Measurements from ENCODE around the gene ACTN2.

Gene ACTN2

DNA sequence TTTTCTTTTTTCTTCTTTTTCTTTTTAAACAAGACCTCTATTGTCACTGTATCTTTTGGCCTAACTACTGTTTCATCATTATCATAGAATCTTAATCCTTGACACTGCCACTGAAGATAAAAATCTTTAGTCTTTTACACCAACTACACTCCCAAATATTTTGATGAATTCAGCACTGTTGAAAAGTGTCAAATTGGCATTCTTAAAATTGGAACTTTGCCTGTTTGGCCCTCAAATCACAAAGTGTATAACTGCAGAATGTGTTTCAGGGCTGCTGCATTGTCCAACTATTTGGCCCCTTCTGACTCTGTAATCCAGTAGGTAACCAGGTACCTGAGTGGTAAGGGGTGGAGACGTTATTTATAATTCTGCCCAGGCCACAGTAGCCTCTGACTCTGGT is 34.3 kb downstream of the ACTN2 start:
- Histone ChIP-seq H3K27ac (ENCODE audit: extremely low read depth, low read depth, low read length) (no peak overlapping the region), H3K4me3 (ENCODE audit: low read depth, low read length) (no peak overlapping the region), H3K36me3 (ENCODE audit: control insufficient read depth in 2 of 2, insufficient read depth in 1 of 2, low read length in 2 of 2) (peaks cover 22 to 40% of the 10 kb centered on the region in 2 experiments), H3K4me1 (ENCODE audit: control insufficient read depth, insufficient read depth, low read length) (peaks cover 3% of the 10 kb centered on the region; the same call in 1 of the 2 replicates), H3K9me3 (ENCODE audit: control insufficient read depth, insufficient read depth, low read depth, low read length) (no peaks in the 10 kb centered on the region)
- TF ChIP-seq, protein P1, sequence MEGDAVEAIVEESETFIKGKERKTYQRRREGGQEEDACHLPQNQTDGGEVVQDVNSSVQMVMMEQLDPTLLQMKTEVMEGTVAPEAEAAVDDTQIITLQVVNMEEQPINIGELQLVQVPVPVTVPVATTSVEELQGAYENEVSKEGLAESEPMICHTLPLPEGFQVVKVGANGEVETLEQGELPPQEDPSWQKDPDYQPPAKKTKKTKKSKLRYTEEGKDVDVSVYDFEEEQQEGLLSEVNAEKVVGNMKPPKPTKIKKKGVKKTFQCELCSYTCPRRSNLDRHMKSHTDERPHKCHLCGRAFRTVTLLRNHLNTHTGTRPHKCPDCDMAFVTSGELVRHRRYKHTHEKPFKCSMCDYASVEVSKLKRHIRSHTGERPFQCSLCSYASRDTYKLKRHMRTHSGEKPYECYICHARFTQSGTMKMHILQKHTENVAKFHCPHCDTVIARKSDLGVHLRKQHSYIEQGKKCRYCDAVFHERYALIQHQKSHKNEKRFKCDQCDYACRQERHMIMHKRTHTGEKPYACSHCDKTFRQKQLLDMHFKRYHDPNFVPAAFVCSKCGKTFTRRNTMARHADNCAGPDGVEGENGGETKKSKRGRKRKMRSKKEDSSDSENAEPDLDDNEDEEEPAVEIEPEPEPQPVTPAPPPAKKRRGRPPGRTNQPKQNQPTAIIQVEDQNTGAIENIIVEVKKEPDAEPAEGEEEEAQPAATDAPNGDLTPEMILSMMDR (tag by site-specific recombination; IDR thresholded peaks at IDR 0.05) = no peak
- TF ChIP-seq ZBTB1 (tag by site-specific recombination; IDR thresholded peaks at IDR 0.05) = no peak
- TF ChIP-seq ZNF362 (tag by site-specific recombination; IDR thresholded peaks at IDR 0.05) = 0 out of 2 replicates have a peak, but pooled peaks have one; percentile 45
- no peak for TF ChIP-seq ZNF169 (tag by site-specific recombination; IDR thresholded peaks at IDR 0.05)
- TF ChIP-seq, protein P2, sequence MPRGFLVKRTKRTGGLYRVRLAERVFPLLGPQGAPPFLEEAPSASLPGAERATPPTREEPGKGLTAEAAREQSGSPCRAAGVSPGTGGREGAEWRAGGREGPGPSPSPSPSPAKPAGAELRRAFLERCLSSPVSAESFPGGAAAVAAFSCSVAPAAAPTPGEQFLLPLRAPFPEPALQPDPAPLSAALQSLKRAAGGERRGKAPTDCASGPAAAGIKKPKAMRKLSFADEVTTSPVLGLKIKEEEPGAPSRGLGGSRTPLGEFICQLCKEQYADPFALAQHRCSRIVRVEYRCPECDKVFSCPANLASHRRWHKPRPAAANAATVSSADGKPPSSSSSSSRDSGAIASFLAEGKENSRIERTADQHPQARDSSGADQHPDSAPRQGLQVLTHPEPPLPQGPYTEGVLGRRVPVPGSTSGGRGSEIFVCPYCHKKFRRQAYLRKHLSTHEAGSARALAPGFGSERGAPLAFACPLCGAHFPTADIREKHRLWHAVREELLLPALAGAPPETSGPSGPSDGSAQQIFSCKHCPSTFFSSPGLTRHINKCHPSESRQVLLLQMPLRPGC (tag by site-specific recombination; IDR thresholded peaks at IDR 0.05) = no peak
- CTCF ChIA-PET = interaction anchor here (1.1 to 1.9 kb wide), 2 partner anchors 842 to 856 kb away, joined by 3 to 7 read pairs; no protein-coding TSS in a partner anchor
- POLR2A ChIA-PET = no interaction called here

GRCh38 chr1:236724049-236724448 is 37.8 kb downstream of the ACTN2 start:
- POLR2A ChIA-PET = no interaction called here
- CTCF ChIA-PET = interaction anchor here (0.7 kb wide), 1 partner anchor 506 kb away, joined by 3 read pairs; no protein-coding TSS in a partner anchor

DNA sequence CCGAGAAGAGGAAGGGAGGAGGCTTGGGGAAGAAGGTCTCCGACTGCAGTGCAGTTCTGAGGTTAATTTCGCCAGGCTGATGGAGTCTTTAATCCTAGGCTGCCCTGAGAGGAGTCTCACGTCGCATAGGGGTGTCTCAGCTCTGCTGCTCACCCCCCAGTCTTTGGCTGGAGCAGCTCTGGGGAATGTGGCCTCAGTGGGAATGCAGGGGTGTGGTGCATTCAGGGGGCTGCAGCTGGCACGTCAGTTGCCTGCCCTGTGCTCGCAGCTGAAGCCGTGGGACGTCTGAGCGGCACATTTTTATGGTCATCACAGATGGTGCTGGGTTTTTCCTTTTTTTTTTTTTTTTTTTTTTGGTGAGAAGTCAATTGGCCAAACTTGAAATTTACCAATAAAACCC is 38.2 kb downstream of the ACTN2 start:
- no peaks in the 10 kb centered on the region for H3K9me3 ChIP-seq (ENCODE audit: control insufficient read depth, insufficient read depth, low read depth, low read length)
- H3K36me3 ChIP-seq (ENCODE audit: control insufficient read depth in 2 of 2, insufficient read depth in 1 of 2, low read length in 2 of 2) = peaks cover 16 to 29% of the 10 kb centered on the region in 2 experiments
- CTCF ChIA-PET = interaction anchor here (0.7 kb wide), 1 partner anchor 505 kb away, joined by 3 read pairs; no protein-coding TSS in a partner anchor
- POLR2A ChIA-PET = no interaction called here
- no peak overlapping the region for H3K27ac ChIP-seq (ENCODE audit: extremely low read depth, low read depth, low read length)
- no peak for TF ChIP-seq PRDM10 (tag by site-specific recombination; IDR thresholded peaks at IDR 0.05)
- TF ChIP-seq REPIN1 (tag by site-specific recombination; IDR thresholded peaks at IDR 0.05; ENCODE audit: low read depth) = no peak
- TF ChIP-seq ZNF433 (tag by site-specific recombination; IDR thresholded peaks at IDR 0.05; ENCODE audit: low read depth) = no peak
- no peak for TF ChIP-seq ZNF658 (tag by site-specific recombination; IDR thresholded peaks at IDR 0.05)
- no peak overlapping the region for H3K4me3 ChIP-seq (ENCODE audit: low read depth, low read length)
- no peaks in the 10 kb centered on the region for H3K4me1 ChIP-seq (ENCODE audit: control insufficient read depth, insufficient read depth, low read length)

More at GRCh38 chr1:236724049-236724448, 37.8 kb downstream of the ACTN2 start:
- Histone ChIP-seq H3K9me3 (ENCODE audit: control insufficient read depth, insufficient read depth, low read depth, low read length) (no peaks in the 10 kb centered on the region), H3K27ac (ENCODE audit: extremely low read depth, low read depth, low read length) (no peak overlapping the region), H3K36me3 (ENCODE audit: control insufficient read depth in 2 of 2, insufficient read depth in 1 of 2, low read length in 2 of 2) (peaks cover 19 to 34% of the 10 kb centered on the region in 2 experiments), H3K4me1 (ENCODE audit: control insufficient read depth, insufficient read depth, low read length) (no peaks in the 10 kb centered on the region), H3K4me3 (ENCODE audit: low read depth, low read length) (no peak overlapping the region)
- no peak for TF ChIP-seq REPIN1 (tag by site-specific recombination; IDR thresholded peaks at IDR 0.05; ENCODE audit: low read depth)
- TF ChIP-seq KLF9 (tag by site-specific recombination; IDR thresholded peaks at IDR 0.05; ENCODE audit: low read depth) = no peak
- TF ChIP-seq, protein P2 (tag by site-specific recombination; IDR thresholded peaks at IDR 0.05) = no peak
- TF ChIP-seq BCL11B (tag by site-specific recombination; IDR thresholded peaks at IDR 0.05; ENCODE audit: low read depth) = no peak
- no peak for TF ChIP-seq FEZF1 (tag by site-specific recombination; IDR thresholded peaks at IDR 0.05)
- TF ChIP-seq ZNF112 (tag by site-specific recombination; IDR thresholded peaks at IDR 0.05) = no peak
- no peak for TF ChIP-seq ZNF248 (tag by site-specific recombination; IDR thresholded peaks at IDR 0.05)
- TF ChIP-seq ZNF449 (tag by site-specific recombination; IDR thresholded peaks at IDR 0.05) = no peak
- no peak for TF ChIP-seq ZNF707 (tag by site-specific recombination; IDR thresholded peaks at IDR 0.05)
- TF ChIP-seq SP2 (tag by site-specific recombination; IDR thresholded peaks at IDR 0.05) = no peak
- no peak for TF ChIP-seq ZNF23 (tag by site-specific recombination; IDR thresholded peaks at IDR 0.05; ENCODE audit: borderline replicate concordance)
- TF ChIP-seq MZF1 (tag by site-specific recombination; IDR thresholded peaks at IDR 0.05; ENCODE audit: borderline replicate concordance) = no peak
